HL-60/S4 treated with phorbol 12-myristate 13-acetate at 8.2 ng/mL for 4 days and 3 days (cell line): ENCODE results near the gene TTC7B.

Experiments used
- in situ Hi-C: fragments of 300-500 bp; cut with MboI; formaldehyde crosslinking; loops from 2 replicates; pipeline ENCODE4 v1.15.0; 2022; ENCODE audit warnings: low sequenced_read_pairs

Gene TTC7B

DNA sequence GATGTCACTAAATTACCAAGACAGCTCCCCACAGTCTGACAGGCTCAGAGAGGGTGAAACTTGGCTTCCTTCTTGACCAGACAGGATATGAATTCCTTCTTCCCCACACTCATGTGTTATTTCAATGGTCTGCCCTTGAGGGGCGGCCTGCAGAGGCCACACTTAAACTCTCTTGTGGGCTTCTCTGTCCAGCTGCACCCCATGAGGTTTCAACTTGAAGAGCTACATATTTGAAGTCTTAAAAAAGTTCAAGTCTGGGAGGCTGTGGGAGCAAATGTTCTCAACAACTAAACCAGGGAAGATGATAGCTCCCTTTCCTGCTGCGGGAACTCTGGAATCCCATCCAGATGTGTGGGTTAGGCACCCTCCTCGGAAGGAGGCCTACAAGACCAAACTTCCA is 98.3 kb downstream of the TTC7B start:
- in situ Hi-C loops: no loop called here

DNA sequence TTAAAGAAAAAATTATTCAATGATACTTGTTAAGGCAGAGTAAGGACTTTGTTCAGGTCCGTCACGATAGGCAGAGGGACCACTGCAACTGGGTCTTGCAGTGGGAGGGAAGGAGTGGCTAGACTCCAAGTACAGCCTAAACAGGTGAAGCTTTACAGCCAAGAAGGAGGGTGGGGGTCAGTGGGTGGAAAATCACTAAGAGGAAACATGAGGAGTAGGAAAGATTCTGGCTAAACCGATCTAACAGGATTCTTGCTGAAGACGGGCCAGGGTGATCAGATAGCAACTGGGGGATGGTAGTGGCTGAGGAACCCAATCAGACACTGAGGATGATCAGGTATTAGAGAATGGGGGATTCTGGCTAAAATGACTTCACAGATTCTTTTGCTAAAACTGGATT is 100.2 kb downstream of the TTC7B start:
- in situ Hi-C loops: no loop called here

DNA sequence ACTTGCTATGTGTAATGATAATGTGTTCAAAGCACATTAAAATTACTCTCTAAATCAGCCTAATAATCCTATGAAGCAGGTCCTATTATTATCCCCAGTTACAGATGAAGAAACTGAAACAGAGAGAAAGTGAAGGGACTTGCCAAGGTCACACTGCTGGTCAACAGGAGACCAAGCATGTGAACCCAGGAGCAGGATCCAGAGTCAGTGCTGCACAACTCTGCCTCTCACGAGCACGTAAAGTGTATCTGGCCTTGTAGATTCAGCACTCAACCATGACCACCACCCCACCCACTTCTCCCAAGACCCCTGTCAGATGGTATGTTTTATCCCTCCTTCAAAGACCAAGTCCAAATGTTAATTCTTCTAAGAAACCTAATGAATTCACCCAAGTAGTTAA is 100.7 kb downstream of the TTC7B start:
- in situ Hi-C loops: no loop called here

DNA sequence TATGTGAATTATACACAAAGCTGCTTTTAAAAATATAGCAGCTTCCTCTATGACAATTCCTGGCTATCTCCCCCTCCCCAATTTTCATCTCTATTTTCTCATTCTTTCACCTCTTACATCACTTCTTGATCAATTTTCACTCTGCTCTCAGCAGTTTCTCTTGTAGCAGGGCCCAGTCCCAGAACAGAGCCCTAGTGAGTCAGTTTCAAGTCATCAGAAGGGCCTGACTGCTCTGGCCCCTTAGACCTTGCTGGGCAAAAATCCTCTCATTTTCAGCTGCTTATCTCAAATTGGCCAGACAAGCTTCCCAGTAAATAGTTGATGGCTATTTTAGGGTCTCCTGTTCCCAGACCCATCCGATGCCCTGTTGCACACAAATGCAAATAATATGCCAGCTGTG is 101.4 kb downstream of the TTC7B start:
- in situ Hi-C loops: no loop called here

DNA sequence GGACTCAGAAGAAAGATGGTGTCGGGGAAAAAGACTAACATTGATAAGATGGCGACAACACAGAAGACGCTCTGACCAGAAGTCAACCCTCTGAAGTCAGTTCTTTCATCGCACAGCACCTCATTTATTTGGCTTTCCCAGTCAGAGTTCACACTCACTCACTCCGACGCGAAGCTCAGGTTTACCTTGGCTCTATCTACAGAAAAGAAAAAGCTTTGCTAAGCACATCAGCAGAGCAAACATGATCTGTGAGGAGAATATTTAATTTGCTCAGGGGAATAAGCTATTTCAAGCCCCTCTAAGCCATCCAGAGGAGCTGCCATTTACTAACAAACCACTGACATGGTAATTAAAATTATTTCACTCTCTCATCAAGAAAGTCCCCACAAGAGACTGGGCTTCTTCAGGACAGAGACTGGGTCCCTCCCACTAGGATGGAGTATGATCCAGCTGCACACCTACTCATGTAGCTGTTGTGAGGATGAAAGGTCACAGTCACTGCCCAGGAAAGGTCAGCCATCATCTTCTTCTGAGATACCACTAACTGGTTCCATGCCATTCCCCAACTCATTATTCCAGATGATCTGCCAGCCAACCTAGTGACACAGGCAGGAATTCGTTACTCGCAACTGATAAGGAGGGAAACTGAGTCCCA is 111.4 kb downstream of the TTC7B start:
- in situ Hi-C loops: no loop called here

DNA sequence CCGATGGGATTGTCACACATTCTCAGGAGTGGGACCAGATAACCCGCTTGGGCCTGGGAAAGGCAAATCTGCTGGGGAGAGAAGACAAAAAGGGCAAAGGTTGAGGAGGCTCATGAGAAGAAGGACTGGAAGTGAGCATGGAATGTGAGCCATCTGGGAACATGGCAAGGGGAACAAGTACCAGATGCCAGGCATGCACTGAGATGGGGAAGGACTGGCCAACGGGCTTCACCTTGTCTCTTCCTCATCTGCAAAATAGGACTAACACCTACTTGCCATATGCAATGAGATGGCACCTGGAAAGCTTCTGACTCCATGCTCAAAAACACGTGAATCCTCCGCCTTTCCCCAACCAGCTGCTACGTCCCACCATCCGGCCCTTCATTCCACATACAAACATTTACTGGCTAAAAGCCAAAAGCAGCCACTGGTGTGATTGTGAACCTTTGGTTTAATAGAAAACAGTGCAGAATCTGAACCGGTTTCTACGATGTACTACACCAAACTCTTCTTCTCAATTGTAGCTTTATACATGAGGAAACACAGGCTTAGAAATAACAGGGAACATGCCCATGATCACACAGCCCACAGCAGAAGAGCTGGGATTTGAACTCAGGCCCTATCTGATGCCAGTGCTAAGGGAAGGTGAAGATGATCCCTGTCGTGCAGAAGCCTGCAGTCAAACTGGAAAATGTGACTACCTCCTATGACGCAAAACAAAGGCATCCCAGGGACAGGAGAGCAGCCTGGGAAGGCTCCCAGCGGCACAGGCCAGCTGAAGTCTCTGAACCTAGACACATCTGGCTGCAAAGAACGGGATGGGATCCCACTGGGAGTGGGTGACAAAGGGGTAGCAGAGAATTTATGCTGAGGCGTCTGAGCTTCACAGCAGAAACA is 112.1 kb downstream of the TTC7B start:
- in situ Hi-C loops: no loop called here

DNA sequence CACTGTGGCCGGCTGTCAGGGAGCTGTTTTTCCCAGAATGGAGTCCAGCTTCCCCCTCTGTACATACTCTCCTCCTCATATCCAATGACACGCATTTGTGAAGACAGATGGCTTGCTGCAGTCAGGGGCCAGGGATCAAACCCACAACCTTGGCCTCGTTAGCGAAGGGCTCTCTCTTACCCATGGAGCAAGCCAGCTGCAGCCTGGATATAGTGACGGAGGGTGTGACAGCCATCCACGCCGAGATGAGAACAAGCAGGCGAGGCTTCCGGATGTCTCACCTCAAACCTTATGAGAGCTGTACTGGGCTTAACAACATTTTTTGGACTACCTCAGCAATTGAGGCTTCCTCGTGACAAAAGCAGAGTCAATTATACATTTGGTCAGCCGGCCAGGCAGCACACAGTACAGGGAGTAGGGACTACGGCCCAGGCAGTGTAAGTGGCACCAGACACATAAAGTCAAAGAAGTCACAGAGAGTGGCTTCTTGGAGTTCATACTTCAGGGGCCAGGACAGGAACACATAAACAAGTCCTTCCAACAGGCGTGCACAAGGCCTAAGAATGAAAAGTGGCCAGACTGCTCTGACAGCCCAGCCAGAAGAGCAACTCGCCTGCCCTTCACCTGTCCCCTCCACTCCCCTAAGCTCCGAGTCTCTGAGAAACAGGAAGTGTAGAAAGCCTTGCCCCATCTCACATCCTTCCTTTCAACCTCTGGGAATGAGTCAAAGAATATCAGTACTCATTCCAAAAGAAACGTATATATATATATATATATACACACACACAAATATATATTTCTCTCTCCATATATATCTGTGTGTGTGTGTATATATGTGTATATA is 115.1 kb downstream of the TTC7B start:
- in situ Hi-C loops: no loop called here

DNA sequence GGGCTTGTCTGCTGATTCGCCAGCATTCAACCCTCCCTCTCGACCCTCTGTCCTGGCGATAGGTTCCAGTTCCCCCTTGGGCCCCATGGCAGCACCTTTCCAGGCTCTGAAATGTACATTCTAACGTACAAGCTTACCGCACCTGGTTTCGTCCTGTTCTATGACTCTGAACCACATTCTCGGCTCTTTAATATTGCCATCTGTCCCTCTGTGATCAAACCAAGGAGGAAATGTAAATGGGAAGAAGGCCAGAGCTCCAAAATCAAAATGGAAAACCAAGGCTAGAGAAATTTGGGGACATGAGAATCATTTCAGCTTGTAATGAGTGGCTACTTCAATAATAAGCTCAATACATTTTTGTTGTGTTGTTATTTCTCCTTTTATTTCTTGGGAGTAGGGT is 117.2 kb downstream of the TTC7B start:
- in situ Hi-C loops: loop anchor here (25.0 kb wide), 1 partner anchor 287 kb away; no protein-coding TSS in a partner anchor

DNA sequence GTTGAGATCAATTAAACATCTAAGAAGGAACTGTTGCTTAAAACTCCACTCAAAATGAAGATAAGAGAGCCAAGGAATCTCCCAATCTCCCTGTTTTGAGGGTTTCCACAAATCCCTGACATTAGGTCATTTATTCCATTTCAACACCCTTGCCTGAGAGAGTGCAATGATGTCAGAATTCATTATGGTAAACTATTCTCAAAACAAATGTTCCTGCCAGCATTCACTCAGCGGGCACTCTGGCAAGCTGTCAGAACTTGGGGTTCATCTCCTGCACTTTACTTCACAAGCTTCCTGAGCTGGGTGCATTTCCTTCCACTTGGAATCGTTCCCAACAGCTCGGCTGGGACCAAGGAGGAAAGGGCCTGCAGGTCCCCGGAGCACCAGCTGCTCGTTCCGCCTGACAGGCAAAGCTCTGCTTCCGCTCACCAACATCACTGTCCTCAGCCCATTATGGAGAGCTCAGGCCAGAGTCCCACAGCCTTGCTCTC is 117.8 kb downstream of the TTC7B start:
- in situ Hi-C loops: loop anchor here (25.0 kb wide), 1 partner anchor 286 kb away; no protein-coding TSS in a partner anchor

DNA sequence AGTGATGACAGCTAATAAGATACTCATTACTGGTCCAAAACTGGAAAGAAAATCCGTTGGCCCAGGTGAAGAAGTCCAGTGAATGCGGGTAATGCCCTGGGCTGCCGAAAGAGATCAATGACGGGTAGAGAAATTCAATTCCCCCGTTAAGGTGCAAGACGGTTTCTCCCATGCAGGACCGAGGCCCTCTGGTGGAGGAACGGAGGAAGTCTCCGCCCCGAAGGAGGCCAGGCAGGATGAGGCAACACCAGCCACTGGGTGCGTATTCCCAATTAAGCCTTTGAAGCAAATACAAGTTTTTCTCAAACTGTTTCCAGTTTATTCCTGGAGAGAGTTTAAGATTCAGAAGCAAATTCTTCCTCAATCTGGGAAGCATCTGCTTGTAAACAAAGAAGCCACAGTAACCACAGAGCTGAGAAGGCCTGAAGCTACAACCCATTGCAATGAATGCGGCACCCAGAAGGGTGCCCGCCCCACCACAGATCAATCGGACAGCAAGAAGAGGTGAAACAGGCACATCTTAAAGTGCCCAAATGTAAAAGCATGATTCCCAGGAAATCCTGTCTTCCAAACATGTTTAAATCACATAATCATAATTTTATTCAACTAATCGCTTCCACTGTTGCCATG is 118.5 kb downstream of the TTC7B start:
- in situ Hi-C loops: loop anchor here (25.0 kb wide), 1 partner anchor 285 kb away; no protein-coding TSS in a partner anchor

DNA sequence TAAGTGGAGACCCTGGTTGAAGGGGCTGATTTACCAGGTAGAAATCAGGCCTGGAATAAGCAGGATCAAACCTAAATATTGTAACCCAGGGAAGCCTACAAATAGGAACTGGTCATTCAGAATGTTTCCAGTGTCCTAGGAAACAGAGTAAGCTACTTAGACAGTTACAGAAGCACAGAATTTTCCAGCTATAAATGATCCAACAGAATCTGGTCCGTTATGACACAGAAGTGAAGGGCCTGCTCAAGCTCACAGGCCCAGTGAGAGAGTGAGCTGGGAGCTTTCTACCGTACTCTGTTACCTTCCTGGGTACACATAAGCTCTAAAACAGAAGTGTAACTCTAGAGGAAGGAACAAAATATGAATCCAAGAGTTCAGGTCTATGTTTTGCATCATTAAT is 119.1 kb downstream of the TTC7B start:
- in situ Hi-C loops: loop anchor here (25.0 kb wide), 1 partner anchor 285 kb away; no protein-coding TSS in a partner anchor

DNA sequence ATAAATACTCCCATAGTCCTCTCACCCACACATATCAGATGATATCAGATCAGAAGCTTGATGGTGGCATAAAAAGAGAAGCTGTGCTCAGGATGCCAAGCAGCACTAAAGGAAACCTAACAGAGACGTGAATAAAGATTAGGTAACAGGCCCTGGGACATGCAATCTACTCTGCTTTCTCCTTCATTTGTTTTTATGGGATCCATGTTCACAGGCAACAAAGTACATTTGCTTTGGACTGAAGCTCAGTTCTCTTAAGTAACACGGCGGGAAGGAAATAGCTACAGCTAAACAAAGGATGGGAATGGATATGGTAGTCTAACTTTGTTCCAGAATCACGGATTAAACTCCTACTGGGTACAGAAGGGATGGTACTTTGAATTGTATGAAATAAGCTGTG is 119.5 kb downstream of the TTC7B start:
- in situ Hi-C loops: loop anchor here (25.0 kb wide), 1 partner anchor 284 kb away; no protein-coding TSS in a partner anchor

DNA sequence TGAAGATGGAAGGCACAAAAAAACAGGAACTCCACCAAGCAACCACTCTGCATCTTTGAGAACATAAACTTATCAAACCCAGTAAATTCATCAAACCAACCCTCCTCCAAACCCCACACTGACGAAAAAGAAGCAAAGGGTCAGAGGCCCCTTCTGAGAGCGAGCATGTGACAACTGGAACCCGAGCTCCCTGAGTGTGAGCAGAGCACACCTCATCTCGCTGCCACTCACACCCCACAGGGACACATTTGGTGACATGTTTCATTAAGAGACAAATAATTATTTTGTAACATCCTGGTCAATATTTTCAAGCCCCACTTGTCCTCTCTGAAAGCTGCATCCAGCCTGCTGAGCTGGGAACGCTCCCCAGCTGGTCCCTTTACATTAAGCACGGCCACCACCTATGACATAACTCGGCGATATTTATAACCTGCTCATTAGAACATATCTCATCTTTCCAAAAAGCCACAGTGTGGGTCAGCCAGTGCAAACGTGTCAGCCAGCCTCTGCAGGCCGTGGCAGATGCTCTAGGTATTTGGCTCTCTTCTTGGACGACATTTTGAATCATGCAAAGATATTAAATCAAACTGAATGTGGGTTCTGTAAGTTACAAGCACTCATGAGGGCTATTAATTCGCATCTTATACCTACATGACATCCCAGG is 120.1 kb downstream of the TTC7B start:
- in situ Hi-C loops: loop anchor here (25.0 kb wide), 1 partner anchor 284 kb away; no protein-coding TSS in a partner anchor

DNA sequence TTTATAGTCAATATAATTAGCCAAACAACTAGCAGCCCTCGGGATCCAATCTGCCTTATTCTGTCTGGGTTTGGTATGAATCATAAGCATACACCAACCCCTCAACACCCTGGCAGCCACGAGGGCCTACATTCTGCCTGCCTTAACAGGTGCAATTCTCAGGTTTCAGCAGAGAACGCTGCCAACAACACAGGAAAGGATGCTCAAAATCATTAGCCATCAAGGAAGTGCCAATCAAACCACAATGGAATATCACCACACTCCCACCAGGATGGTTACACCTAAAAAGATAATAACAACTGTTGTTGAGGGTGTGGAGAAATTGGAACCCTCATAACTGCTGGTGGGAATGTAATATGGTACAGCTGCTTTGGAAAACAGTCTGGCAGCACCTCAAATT is 122.8 kb downstream of the TTC7B start:
- in situ Hi-C loops: loop anchor here (25.0 kb wide), 1 partner anchor 281 kb away; no protein-coding TSS in a partner anchor

DNA sequence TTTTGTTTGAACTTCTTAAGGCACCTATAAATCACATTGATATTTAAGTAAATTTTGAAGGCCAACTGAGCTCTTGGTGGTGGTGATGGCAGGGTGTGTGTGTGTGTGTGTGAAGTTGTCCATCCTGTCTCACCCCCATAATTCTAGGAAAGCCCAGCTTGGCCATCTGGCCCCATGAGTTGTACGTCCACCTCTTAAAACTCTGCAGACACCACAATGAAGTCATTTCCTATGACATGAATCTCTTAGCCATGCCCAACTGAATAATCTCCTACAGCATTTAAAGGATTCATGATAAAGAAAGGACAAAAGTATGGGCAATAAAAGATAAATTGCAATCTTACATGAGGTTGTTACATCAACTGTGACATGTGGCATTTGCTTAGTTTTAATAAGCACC is 123.4 kb downstream of the TTC7B start:
- in situ Hi-C loops: loop anchor here (25.0 kb wide), 1 partner anchor 281 kb away; no protein-coding TSS in a partner anchor

DNA sequence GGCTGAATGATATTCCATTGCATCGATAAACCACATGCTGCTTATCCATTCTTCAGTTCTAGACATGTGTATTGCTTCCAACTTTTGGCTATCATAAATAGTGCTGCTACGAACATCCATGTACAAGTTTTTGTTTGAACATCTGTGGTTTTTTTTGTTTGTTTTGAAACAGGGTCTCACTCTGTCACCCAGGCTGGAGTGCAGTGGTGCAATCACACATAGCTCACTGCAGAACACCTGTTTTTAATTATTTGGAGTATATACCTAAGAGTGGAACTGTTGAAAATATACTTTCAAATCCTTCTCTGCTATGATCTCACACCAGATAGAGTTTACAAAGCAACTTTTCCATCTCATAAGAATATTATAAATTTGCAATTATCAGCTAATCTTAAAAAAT is 124.2 kb downstream of the TTC7B start:
- in situ Hi-C loops: loop anchor here (25.0 kb wide), 1 partner anchor 280 kb away; no protein-coding TSS in a partner anchor

DNA sequence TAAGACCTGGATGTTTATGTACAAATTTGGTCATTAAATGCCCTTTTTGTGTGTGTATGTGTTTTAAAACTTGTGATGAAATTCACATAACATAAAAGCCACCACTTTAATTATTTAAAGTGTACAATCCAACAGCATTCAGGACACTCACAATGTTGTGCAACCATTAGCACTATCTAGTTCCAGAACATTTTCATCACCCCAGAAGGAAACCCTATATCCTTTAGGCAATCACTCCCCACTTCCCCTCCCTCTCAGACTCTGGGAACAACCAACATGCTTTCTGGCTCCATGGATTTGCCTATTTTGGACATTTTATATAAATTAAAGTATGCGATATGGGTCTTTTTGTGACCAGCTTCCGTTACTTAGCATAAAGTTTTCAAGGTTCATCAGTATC is 124.6 kb downstream of the TTC7B start:
- in situ Hi-C loops: loop anchor here (25.0 kb wide), 1 partner anchor 279 kb away; no protein-coding TSS in a partner anchor

DNA sequence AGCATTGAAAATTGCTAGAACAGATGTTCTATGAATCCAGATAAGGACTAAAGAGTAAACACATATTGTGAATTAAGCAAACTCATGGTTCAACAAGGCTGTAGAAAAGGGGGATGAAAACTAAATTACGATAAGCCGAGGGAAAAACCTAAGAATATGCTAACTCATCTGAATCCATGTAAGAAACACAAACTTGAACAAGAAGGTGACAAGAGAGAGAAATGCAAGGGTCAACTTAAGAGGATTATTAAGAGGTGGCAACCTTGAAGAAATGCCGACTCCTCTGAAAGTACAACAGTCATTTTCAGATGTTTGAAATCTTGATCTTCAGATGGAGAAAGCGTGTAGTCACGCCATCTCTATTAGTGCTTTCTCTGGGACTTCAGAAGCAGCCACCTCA is 128.6 kb downstream of the TTC7B start:
- in situ Hi-C loops: loop anchor here (25.0 kb wide), 1 partner anchor 275 kb away; no protein-coding TSS in a partner anchor

DNA sequence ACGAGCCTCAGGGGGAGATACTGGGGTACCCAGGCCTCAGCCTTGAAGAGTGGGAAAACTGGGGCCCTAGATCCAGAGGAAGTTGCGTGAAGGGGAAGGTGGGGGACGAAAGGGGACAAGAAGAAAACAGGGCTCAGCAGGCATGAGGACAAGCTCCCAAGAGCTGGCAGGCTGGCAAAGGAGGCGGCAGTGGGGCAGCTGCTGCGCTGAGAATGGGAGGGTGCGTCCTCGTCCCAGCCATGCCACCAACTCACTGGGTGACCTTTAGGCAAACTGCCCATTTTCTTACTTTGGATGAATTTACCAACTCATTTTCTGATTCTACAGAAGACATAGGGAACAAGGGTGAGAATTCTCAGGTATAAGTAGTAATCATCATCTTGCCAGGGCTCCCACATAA is 133.6 kb downstream of the TTC7B start:
- in situ Hi-C loops: loop anchor here (25.0 kb wide), 1 partner anchor 270 kb away; no protein-coding TSS in a partner anchor
